CD4-positive, alpha-beta T cell (primary cell): Measurements from ENCODE around the gene AMZ1. TPM values are rescaled to one million over a fixed set of nuclear protein-coding genes. Genes with fewer than 3 reads are reported as not detected.

Experiments used
- ATAC-seq: fragments of 200-7000 bp; cut with Tn5 transposase; one replicate; pipeline ENCODE4 v1.10.0; 2022; ENCODE audit warnings: mild to moderate bottlenecking; ENCODE audit not compliant: poor library complexity
- CTCF ChIA-PET: fragments of 350-600 bp; sonication (Branson Sonifier 250); formaldehyde crosslinking; loops from one replicate; lab custom pipeline; 2021; ENCODE audit warnings: antibody characterized with exemption, inconsistent platforms; lab: Charles Lee
- POLR2A ChIA-PET: fragments of 350-600 bp; sonication (Branson Sonifier 250); formaldehyde crosslinking; loops from one replicate; lab custom pipeline; 2021; ENCODE audit warnings: antibody characterized with exemption, inconsistent platforms; lab: Charles Lee
- DNase-seq, 14 experiments: peaks; one replicate each; pipeline ENCODE4 v3.0.0-alpha.2; 2013 to 2020; ENCODE audit warnings: mixed read lengths in 2 of 14
- H3K27ac ChIP-seq, 2 donors: one replicate each; pipeline versions ENCODE4 v1.5.1 to v1.7.0; 2013; ENCODE audit warnings: low read length in 2 of 2, low read depth in 1 of 2, mild to moderate bottlenecking in 1 of 2
- H3K27me3 ChIP-seq, 2 experiments: 1 replicate in 1 of 2; 2 replicates in 1 of 2; pipeline versions ENCODE4 v1.6.1 to v1.7.0; 2013; ENCODE audit warnings: low read length in 2 of 2, control low read depth in 1 of 2, mild to moderate bottlenecking in 1 of 2, moderate library complexity in 1 of 2; ENCODE audit not compliant: insufficient read depth in 2 of 2, control insufficient read depth in 1 of 2
- H3K36me3 ChIP-seq: one replicate; pipeline ENCODE4 v1.6.1; 2013; ENCODE audit warnings: low read length, control low read depth; ENCODE audit not compliant: insufficient read depth
- H3K4me1 ChIP-seq: one replicate; pipeline ENCODE4 v1.6.1; 2013; ENCODE audit warnings: low read length, control low read depth; ENCODE audit not compliant: insufficient read depth
- H3K4me3 ChIP-seq: one replicate; pipeline ENCODE4 v1.5.1; 2013; ENCODE audit warnings: mild to moderate bottlenecking, low read length, moderate library complexity
- H3K9me3 ChIP-seq, 2 experiments: 1 replicate in 1 of 2; 2 replicates in 1 of 2; pipeline versions ENCODE4 v1.6.1 to v1.7.0; 2013; ENCODE audit warnings: low read length in 2 of 2, mild to moderate bottlenecking in 2 of 2, control low read depth in 1 of 2, moderate library complexity in 1 of 2; ENCODE audit not compliant: control insufficient read depth in 1 of 2, insufficient read depth in 1 of 2
- H3K27ac Mint-ChIP-seq: one replicate; pipeline ENCODE4 v1.8.0; 2020; ENCODE audit warnings: mixed read lengths
- H3K27me3 Mint-ChIP-seq: one replicate; pipeline ENCODE4 v1.8.0; 2021; ENCODE audit warnings: mixed read lengths
- H3K36me3 Mint-ChIP-seq: one replicate; pipeline ENCODE4 v1.8.0; 2021; ENCODE audit warnings: low read depth, mixed read lengths
- H3K4me1 Mint-ChIP-seq: one replicate; pipeline ENCODE4 v1.8.0; 2021; ENCODE audit warnings: low read depth, mixed read lengths
- H3K4me3 Mint-ChIP-seq: one replicate; pipeline ENCODE4 v1.8.0; 2020; ENCODE audit warnings: mild to moderate bottlenecking, mixed read lengths
- H3K9me3 Mint-ChIP-seq: one replicate; pipeline ENCODE4 v1.8.0; 2020; ENCODE audit warnings: mixed read lengths
- CTCF ChIP-seq: fragments of 200-600 bp; IDR thresholded peaks from one replicate; pipeline ENCODE4 v1.8.0; 2022; ENCODE audit warnings: antibody characterized with exemption, mild to moderate bottlenecking
- intact Hi-C, 2 experiments: fragments of 100-400 bp; cut with DNase I in 1 of 2; cut with micrococcal nuclease in 1 of 2; formaldehyde crosslinking; loops; one replicate each; pipeline versions ENCODE4 v1.15.1 to v1.9.0; 2023 to 2025; cut with DNase I, micrococcal nuclease
- total RNA-seq, 174 experiments: library from RNA in 2 of 174; stranded (reverse) in 2 of 174; gene quantifications; one replicate each; pipeline ENCODE4 v1.2.3 and lab custom pipeline; 2021 to 2026

Gene AMZ1
- total RNA-seq, 2 experiments from 2014 or later = 0.25 to 0.36 TPM

GRCh38 chr7:2760098-2760889, 72.3 kb downstream of the AMZ1 start:
- Histone ChIP-seq H3K27ac (no peak overlapping the region), H3K27me3 (no peaks in the 10 kb centered on the region), H3K4me1 (peaks cover 28% of the 10 kb centered on the region), H3K36me3 (peaks cover 13% of the 10 kb centered on the region), H3K9me3 (no peaks in the 10 kb centered on the region), H3K4me3 (no peak overlapping the region)
- CTCF ChIA-PET = no interaction called here
- Mint-ChIP-seq H3K9me3 (no peaks in the 10 kb centered on the region), H3K4me3 (no peak overlapping the region), H3K36me3 (peaks cover 37% of the 10 kb centered on the region), H3K4me1 (peaks cover 30% of the 10 kb centered on the region), H3K27me3 (no peaks in the 10 kb centered on the region), H3K27ac (no peak overlapping the region)
- DNase-seq = peak in 3 of 14 experiments; percentile 34 to 44 (median 43)
- intact Hi-C loops = no loop called here
- POLR2A ChIA-PET = interaction anchor here (0.6 kb wide), 1 partner anchor 41 kb away, joined by 3 read pairs; no protein-coding TSS in a partner anchor
- ATAC-seq = no peak
- no peak for TF ChIP-seq CTCF

GRCh38 chr7:2761131-2761624, 73.2 kb downstream of the AMZ1 start:
- Histone ChIP-seq H3K27me3 (no peaks in the 10 kb centered on the region), H3K36me3 (peaks cover 10% of the 10 kb centered on the region), H3K9me3 (no peaks in the 10 kb centered on the region), H3K4me1 (peaks cover 28% of the 10 kb centered on the region), H3K27ac (no peak overlapping the region), H3K4me3 (no peak overlapping the region)
- Mint-ChIP-seq H3K27ac (no peak overlapping the region), H3K9me3 (no peaks in the 10 kb centered on the region), H3K27me3 (no peaks in the 10 kb centered on the region), H3K4me3 (no peak overlapping the region), H3K4me1 (peaks cover 30% of the 10 kb centered on the region), H3K36me3 (peaks cover 31% of the 10 kb centered on the region)
- ChIA-PET CTCF (no interaction called here), POLR2A (no interaction called here)
- ATAC-seq (no peak), DNase-seq (no peak)
- no peak for TF ChIP-seq CTCF
- intact Hi-C loops = no loop called here

- intact Hi-C loops = no loop called here
- H3K27ac Mint-ChIP-seq = no peak overlapping the region
Measured at GRCh38 chr7:2761801-2762497, 73.9 kb downstream of the AMZ1 start.

More at GRCh38 chr7:2761801-2762497, 73.9 kb downstream of the AMZ1 start:
- Histone ChIP-seq H3K27me3 (no peaks in the 10 kb centered on the region), H3K9me3 (no peaks in the 10 kb centered on the region), H3K36me3 (peaks cover 10% of the 10 kb centered on the region), H3K27ac (no peak overlapping the region), H3K4me3 (no peak overlapping the region), H3K4me1 (peaks cover 28% of the 10 kb centered on the region)
- Mint-ChIP-seq H3K9me3 (no peaks in the 10 kb centered on the region), H3K4me1 (peaks cover 30% of the 10 kb centered on the region), H3K27me3 (no peaks in the 10 kb centered on the region), H3K4me3 (no peak overlapping the region), H3K36me3 (peaks cover 23% of the 10 kb centered on the region)
- DNase-seq (no peak), ATAC-seq (no peak)
- TF ChIP-seq CTCF = no peak
- ChIA-PET CTCF (no interaction called here), POLR2A (no interaction called here)
